Uterus (tissue), 2 donors: ENCODE measurements around the gene DISP1.

Experiments used
- POLR2A ChIP-seq, 2 donors: fragments of 450-650 bp; IDR thresholded peaks; one replicate each; pipeline ENCODE4 v1.6.1; 2016; ENCODE audit warnings: antibody characterized with exemption in 2 of 2, mild to moderate bottlenecking in 1 of 2, moderate library complexity in 1 of 2
- TF ChIP-seq, protein P1 (sequence below), 4 experiments: fragments of 200-600 bp in 2 of 4; fragments of 450-650 bp in 2 of 4; sonication (generic) in 2 of 4; IDR thresholded peaks; one replicate each; pipeline ENCODE4 v1.5.1; 2016 to 2019; ENCODE audit warnings: antibody characterized with exemption in 4 of 4, mild to moderate bottlenecking in 2 of 4, moderate library complexity in 1 of 4

DNA sequence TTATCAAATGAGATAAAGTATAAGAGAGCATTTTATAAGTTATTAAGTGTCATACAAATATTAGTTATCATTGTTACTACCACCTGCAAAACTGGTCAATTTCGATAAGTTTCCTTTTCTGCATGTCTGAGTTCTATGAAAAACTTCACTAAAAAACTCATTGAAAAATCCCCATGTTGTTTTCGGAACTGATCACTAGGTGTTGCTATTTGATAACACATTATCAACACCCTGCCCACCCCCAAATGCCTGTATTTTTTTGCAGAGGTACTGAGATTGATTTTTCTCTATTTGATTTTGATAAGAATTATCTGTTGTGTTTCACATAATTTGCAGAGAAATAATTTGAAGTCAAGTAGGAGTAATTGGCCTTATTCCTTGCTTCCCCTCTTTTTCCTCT, 22.1 kb upstream of the DISP1 start:
- TF ChIP-seq, protein P1, sequence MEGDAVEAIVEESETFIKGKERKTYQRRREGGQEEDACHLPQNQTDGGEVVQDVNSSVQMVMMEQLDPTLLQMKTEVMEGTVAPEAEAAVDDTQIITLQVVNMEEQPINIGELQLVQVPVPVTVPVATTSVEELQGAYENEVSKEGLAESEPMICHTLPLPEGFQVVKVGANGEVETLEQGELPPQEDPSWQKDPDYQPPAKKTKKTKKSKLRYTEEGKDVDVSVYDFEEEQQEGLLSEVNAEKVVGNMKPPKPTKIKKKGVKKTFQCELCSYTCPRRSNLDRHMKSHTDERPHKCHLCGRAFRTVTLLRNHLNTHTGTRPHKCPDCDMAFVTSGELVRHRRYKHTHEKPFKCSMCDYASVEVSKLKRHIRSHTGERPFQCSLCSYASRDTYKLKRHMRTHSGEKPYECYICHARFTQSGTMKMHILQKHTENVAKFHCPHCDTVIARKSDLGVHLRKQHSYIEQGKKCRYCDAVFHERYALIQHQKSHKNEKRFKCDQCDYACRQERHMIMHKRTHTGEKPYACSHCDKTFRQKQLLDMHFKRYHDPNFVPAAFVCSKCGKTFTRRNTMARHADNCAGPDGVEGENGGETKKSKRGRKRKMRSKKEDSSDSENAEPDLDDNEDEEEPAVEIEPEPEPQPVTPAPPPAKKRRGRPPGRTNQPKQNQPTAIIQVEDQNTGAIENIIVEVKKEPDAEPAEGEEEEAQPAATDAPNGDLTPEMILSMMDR (IDR thresholded peaks at IDR 0.05) = peak; percentile 59 to 78 (median 70)
- no peak for TF ChIP-seq POLR2A (IDR thresholded peaks at IDR 0.05)
